ENCODE measurements around the gene EXOC3L2. TPM values are rescaled to one million over a fixed set of nuclear protein-coding genes. Genes with fewer than 3 reads are reported as not detected.

EXOC3L2 gene
- total and polyA plus RNA-seq, 2 of the 8 experiments (the other 6 are each of a cell fraction or from before 2014, with no cell fraction given) = 1.4 to 1.6 TPM

GRCh38 chr19:45245334-45245787 is at the start of gene EXOC3L2 (continued):
- TF ChIP-seq SIN3A (conservative IDR thresholded peaks at IDR 0.05 in 1 of 2, IDR thresholded peaks at IDR 0.05 in 1 of 2; ENCODE audit: low read depth in 1 of 2, low read length in 2 of 2) = no peak
- TF ChIP-seq E2F6 (IDR thresholded peaks at IDR 0.05) = no peak
- no peak for TF ChIP-seq SAP30 (IDR thresholded peaks at IDR 0.05; ENCODE audit: insufficient read depth, insufficient replicate concordance, low read length)
- no peak for TF ChIP-seq CHD1 (IDR thresholded peaks at IDR 0.05; ENCODE audit: low read depth, low read length)
- no peak for TF ChIP-seq PHF8 (conservative IDR thresholded peaks at IDR 0.05; ENCODE audit: low read depth, low read length)

Measured in H1 (cell line).